Trophoblast cell (in vitro differentiated cells and primary cell): ENCODE results near the gene LRRC63.

Source experiments
- DNase-seq, 2 donors: peaks; one replicate each; pipeline ENCODE4 v3.0.0-alpha.2; 2016
- H2AFZ ChIP-seq: 2 replicates; pipeline ENCODE4 v1.6.1; 2013; ENCODE audit warnings: low read length, moderate library complexity, mild to moderate bottlenecking; ENCODE audit not compliant: insufficient read depth, poor library complexity
- H2AK5ac ChIP-seq: 2 replicates; pipeline ENCODE4 v1.6.1; 2013; ENCODE audit warnings: mild to moderate bottlenecking, low read length
- H2BK120ac ChIP-seq: 2 replicates; pipeline ENCODE4 v1.6.1; 2013; ENCODE audit warnings: low read length, mild to moderate bottlenecking, moderate library complexity; ENCODE audit not compliant: insufficient read depth, poor library complexity
- H2BK12ac ChIP-seq: 2 replicates; pipeline ENCODE4 v1.6.1; 2013; ENCODE audit warnings: mild to moderate bottlenecking, low read length, moderate library complexity
- H2BK5ac ChIP-seq: 2 replicates; pipeline ENCODE4 v1.6.1; 2013; ENCODE audit warnings: low read length, low read depth, moderate library complexity, mild to moderate bottlenecking; ENCODE audit not compliant: poor library complexity
- H3K14ac ChIP-seq: 2 replicates; pipeline ENCODE4 v1.6.1; 2013; ENCODE audit warnings: mild to moderate bottlenecking, low read length
- H3K18ac ChIP-seq: 2 replicates; pipeline ENCODE4 v1.6.1; 2013; ENCODE audit warnings: mild to moderate bottlenecking, low read length
- H3K23ac ChIP-seq: 2 replicates; pipeline ENCODE4 v1.6.1; 2013; ENCODE audit warnings: low read length
- H3K27ac ChIP-seq: 2 replicates; pipeline ENCODE4 v1.5.1; 2013; ENCODE audit warnings: low read depth, mild to moderate bottlenecking, inconsistent platforms, low read length, moderate library complexity
- H3K27me3 ChIP-seq: 2 replicates; pipeline ENCODE4 v1.6.1; 2013; ENCODE audit warnings: inconsistent platforms, mild to moderate bottlenecking, low read length, moderate library complexity; ENCODE audit not compliant: insufficient read depth
- H3K36me3 ChIP-seq, 2 experiments: 1 replicate in 1 of 2; 2 replicates in 1 of 2; pipeline ENCODE4 v1.6.1; 2013; ENCODE audit warnings: low read length in 2 of 2, mild to moderate bottlenecking in 2 of 2, moderate library complexity in 1 of 2; ENCODE audit not compliant: insufficient read depth in 2 of 2, control insufficient read depth in 1 of 2
- H3K4ac ChIP-seq: 2 replicates; pipeline ENCODE4 v1.6.1; 2013; ENCODE audit warnings: low read depth, mild to moderate bottlenecking, low read length, moderate library complexity
- H3K4me1 ChIP-seq, 2 experiments: 1 replicate in 1 of 2; 2 replicates in 1 of 2; pipeline ENCODE4 v1.6.1; 2013; ENCODE audit warnings: low read length in 2 of 2, mild to moderate bottlenecking in 2 of 2, moderate library complexity in 1 of 2; ENCODE audit not compliant: insufficient read depth in 2 of 2, control insufficient read depth in 1 of 2
- H3K4me2 ChIP-seq: 2 replicates; pipeline ENCODE4 v1.6.1; 2013; ENCODE audit warnings: inconsistent platforms, mild to moderate bottlenecking, low read length, moderate library complexity
- H3K4me3 ChIP-seq: 2 replicates; pipeline ENCODE4 v1.5.1; 2013; ENCODE audit warnings: mild to moderate bottlenecking, low read depth, low read length, inconsistent platforms
- H3K79me1 ChIP-seq: one replicate; pipeline ENCODE4 v1.6.1; 2013; ENCODE audit warnings: low read length
- H3K79me2 ChIP-seq: 2 replicates; pipeline ENCODE4 v1.6.1; 2013; ENCODE audit warnings: low read length, mild to moderate bottlenecking; ENCODE audit not compliant: control insufficient read depth, insufficient read depth, poor library complexity
- H3K9ac ChIP-seq: 2 replicates; pipeline ENCODE4 v1.6.1; 2013; ENCODE audit warnings: mild to moderate bottlenecking, low read length
- H3K9me3 ChIP-seq: 2 replicates; pipeline ENCODE4 v1.6.1; 2013; ENCODE audit warnings: low read depth, mild to moderate bottlenecking, control low read depth, inconsistent platforms, low read length; ENCODE audit not compliant: insufficient read depth
- H4K12ac ChIP-seq: 2 replicates; pipeline ENCODE4 v1.6.1; 2013; ENCODE audit warnings: low read depth, mild to moderate bottlenecking, low read length, moderate library complexity
- H4K8ac ChIP-seq: 2 replicates; pipeline ENCODE4 v1.6.1; 2013; ENCODE audit warnings: low read depth, mild to moderate bottlenecking, low read length, moderate library complexity
- H4K91ac ChIP-seq: one replicate; pipeline ENCODE4 v1.6.1; 2013; ENCODE audit warnings: low read depth, mild to moderate bottlenecking, low read length, moderate library complexity
- WGBS: extraction: QIAGEN DNeasy Blood & Tissue Kit; methylation state at CpG from one replicate; pipeline ENCODE4 v1.1.7; 2013; ENCODE audit warnings: missing lambda C conversion rate; ENCODE audit not compliant: insufficient read length, insufficient coverage; ENCODE audit errors: extremely low coverage; 5-methylcytosine and 5-hydroxymethylcytosine counted together

LRRC63 gene

DNA sequence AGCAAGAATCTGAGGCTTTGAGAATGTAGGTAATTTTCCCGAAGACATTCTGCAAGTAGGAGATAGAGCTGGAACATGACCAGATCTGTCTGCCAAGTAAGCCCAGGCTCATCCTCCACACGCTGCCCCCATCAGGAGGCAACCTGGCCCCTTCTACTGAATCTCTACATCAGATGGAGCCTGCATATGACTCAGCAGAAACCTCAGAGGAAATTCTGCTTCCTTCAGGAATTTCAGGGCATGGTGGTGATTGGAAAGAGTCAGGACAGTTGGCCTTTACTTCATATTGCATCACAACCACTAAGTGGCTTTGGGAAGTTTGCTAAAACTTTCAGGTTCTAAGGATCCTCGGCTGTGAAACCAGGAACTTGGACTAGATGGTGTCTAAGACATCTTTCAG lies 85.2 kb downstream of the LRRC63 start:
- Histone ChIP-seq H3K9ac (no peak overlapping the region), H3K79me2 (no peaks in the 10 kb centered on the region), H2BK5ac (no peak overlapping the region), H3K4me2 (no peak overlapping the region), H2AFZ (no peak overlapping the region), H2BK12ac (no peak overlapping the region), H3K23ac (no peak overlapping the region), H4K12ac (no peak overlapping the region), H3K4me1 (peaks cover 0 to 2% of the 10 kb centered on the region in 2 experiments), H3K36me3 (no peaks in the 10 kb centered on the region), H3K27me3 (no peaks in the 10 kb centered on the region), H2BK120ac (no peak overlapping the region), H2AK5ac (no peak overlapping the region), H4K8ac (no peak overlapping the region), H4K91ac (no peak overlapping the region), H3K4me3 (no peak overlapping the region), H3K18ac (no peak overlapping the region), H3K4ac (no peak overlapping the region), H3K14ac (no peak overlapping the region), H3K27ac (peak overlapping the region; percentile 19), H3K79me1 (peaks cover 9% of the 10 kb centered on the region), H3K9me3 (no peaks in the 10 kb centered on the region)
- DNase-seq, result peak; percentile 82 to 94
- WGBS, result no CpG with 5 or more reads among the region's 3 CpGs

DNA sequence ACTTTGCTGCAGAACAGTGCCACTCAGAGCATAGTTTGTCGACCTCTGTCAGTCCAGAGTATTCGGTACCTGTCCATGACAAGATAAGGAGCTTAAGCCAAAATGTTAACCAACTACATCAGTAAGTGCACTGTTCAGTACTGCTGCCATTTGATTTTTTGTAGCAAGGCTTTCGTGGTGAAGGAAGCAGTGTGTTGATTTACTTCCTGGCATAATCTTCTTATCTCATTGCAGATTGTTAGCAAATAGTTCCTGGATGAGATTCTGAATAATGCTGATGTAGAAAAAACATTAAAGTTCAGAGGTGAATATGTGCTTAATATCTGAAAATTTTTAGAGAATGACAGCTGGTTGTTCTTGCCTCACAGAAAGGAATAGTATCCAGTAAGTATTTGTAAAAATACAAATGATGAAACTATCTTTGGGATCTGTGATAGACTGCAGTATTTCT lies 85.7 kb downstream of the LRRC63 start:
- H2BK5ac ChIP-seq, result no peak overlapping the region
- no peak overlapping the region for H4K8ac ChIP-seq
- no peak overlapping the region for H2AK5ac ChIP-seq
- no peak overlapping the region for H3K23ac ChIP-seq
- H3K9ac ChIP-seq, result no peak overlapping the region
- H3K14ac ChIP-seq, result no peak overlapping the region
- WGBS, result no CpG with 5 or more reads among the region's 3 CpGs
- H2BK120ac ChIP-seq, result peak overlapping the region; percentile 6
- H4K12ac ChIP-seq, result no peak overlapping the region
- no peak overlapping the region for H4K91ac ChIP-seq
- H3K4ac ChIP-seq, result no peak overlapping the region
- H2AFZ ChIP-seq, result no peak overlapping the region
- no peaks in the 10 kb centered on the region for H3K27me3 ChIP-seq
- DNase-seq, result peak in 1 of 2 donors; percentile 36
- peaks cover 0 to 2% of the 10 kb centered on the region in 2 experiments for H3K4me1 ChIP-seq
- no peaks in the 10 kb centered on the region for H3K9me3 ChIP-seq
- no peak overlapping the region for H2BK12ac ChIP-seq
- no peaks in the 10 kb centered on the region for H3K36me3 ChIP-seq
- H3K79me1 ChIP-seq, result peaks cover 9% of the 10 kb centered on the region
- no peak overlapping the region for H3K4me2 ChIP-seq
- no peak overlapping the region for H3K4me3 ChIP-seq
- no peak overlapping the region for H3K18ac ChIP-seq
- peak overlapping the region; percentile 19 for H3K27ac ChIP-seq
- no peaks in the 10 kb centered on the region for H3K79me2 ChIP-seq

DNA sequence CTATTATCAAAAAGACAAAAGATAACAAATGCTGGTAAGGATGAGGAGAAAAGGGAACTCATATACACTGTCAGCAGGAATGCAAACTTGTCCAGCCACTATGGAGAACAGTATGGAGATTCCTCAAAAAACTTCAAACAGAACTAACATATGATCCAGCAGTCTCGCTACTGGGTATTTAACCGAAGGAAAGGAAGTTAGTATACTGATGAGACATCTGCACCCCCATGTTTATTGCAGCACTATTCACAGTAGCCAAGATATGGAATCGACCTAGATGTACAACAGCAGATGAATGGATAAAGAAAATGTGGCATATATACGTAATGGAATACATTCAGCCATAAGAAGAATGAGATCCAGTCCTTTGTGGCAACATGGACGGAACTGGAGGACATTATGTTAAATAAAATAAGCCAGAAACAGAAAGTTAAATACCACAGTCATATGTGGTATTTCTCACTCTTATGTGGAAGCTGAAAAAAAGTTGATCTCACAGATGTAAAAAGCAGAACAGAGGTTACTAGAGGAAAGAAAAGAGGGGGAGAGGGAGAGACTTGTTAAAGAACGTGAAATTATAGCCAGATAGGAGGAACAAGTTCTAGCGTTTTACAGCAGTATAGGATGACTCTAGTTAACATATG lies 92.1 kb downstream of the LRRC63 start:
- H3K18ac ChIP-seq, result no peak overlapping the region
- H3K27me3 ChIP-seq, result no peaks in the 10 kb centered on the region
- no peak overlapping the region for H3K9ac ChIP-seq
- H3K14ac ChIP-seq, result no peak overlapping the region
- no peak overlapping the region for H2AK5ac ChIP-seq
- H2BK120ac ChIP-seq, result no peak overlapping the region
- no peak overlapping the region for H2BK12ac ChIP-seq
- H3K79me1 ChIP-seq, result no peaks in the 10 kb centered on the region
- no peaks in the 10 kb centered on the region for H3K4me1 ChIP-seq
- H3K4me2 ChIP-seq, result no peak overlapping the region
- H3K23ac ChIP-seq, result no peak overlapping the region
- H4K12ac ChIP-seq, result no peak overlapping the region
- no CpG with 5 or more reads among the region's 7 CpGs for WGBS
- no peak overlapping the region for H4K91ac ChIP-seq
- peak in 1 of 2 donors; percentile 25 for DNase-seq
- no peak overlapping the region for H3K4me3 ChIP-seq
- no peak overlapping the region for H3K27ac ChIP-seq
- no peaks in the 10 kb centered on the region for H3K79me2 ChIP-seq
- H3K4ac ChIP-seq, result no peak overlapping the region
- H3K36me3 ChIP-seq, result no peaks in the 10 kb centered on the region
- no peaks in the 10 kb centered on the region for H3K9me3 ChIP-seq
- H2BK5ac ChIP-seq, result no peak overlapping the region
- H4K8ac ChIP-seq, result no peak overlapping the region
- no peak overlapping the region for H2AFZ ChIP-seq

DNA sequence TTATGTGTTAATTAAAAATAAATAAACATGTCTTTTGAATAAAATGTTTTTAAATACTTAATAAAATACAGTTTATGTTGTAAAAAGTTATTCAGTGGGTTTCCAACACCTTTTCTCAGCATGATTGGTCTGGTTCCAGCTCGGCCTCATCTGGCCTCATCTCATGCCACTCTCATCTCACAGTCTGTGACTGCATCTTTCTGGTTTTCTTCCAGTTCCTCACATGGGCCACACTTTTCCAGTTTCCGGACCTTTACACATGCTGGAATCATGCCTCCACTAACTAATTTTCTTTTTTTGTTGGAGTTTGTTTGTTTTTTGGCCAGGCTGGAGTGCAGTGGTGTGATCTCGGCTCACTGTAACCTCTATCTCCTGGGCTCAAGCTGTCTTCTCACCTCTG lies 92.8 kb downstream of the LRRC63 start:
- no peak overlapping the region for H2AFZ ChIP-seq
- H4K91ac ChIP-seq, result no peak overlapping the region
- H3K9me3 ChIP-seq, result no peaks in the 10 kb centered on the region
- no peaks in the 10 kb centered on the region for H3K4me1 ChIP-seq
- H2AK5ac ChIP-seq, result no peak overlapping the region
- no peaks in the 10 kb centered on the region for H3K27me3 ChIP-seq
- no peak overlapping the region for H3K4me2 ChIP-seq
- H3K79me1 ChIP-seq, result no peaks in the 10 kb centered on the region
- no CpG with 5 or more reads among the region's 3 CpGs for WGBS
- no peaks in the 10 kb centered on the region for H3K79me2 ChIP-seq
- H3K18ac ChIP-seq, result no peak overlapping the region
- H4K8ac ChIP-seq, result no peak overlapping the region
- no peak overlapping the region for H3K4me3 ChIP-seq
- no peak overlapping the region for H3K23ac ChIP-seq
- no peaks in the 10 kb centered on the region for H3K36me3 ChIP-seq
- H3K4ac ChIP-seq, result no peak overlapping the region
- no peak overlapping the region for H2BK120ac ChIP-seq
- H4K12ac ChIP-seq, result no peak overlapping the region
- H3K27ac ChIP-seq, result no peak overlapping the region
- DNase-seq, result no peak
- no peak overlapping the region for H3K9ac ChIP-seq
- H3K14ac ChIP-seq, result no peak overlapping the region
- H2BK12ac ChIP-seq, result no peak overlapping the region
- H2BK5ac ChIP-seq, result no peak overlapping the region
